ENCODE data around the gene USP6NL.

DNA sequence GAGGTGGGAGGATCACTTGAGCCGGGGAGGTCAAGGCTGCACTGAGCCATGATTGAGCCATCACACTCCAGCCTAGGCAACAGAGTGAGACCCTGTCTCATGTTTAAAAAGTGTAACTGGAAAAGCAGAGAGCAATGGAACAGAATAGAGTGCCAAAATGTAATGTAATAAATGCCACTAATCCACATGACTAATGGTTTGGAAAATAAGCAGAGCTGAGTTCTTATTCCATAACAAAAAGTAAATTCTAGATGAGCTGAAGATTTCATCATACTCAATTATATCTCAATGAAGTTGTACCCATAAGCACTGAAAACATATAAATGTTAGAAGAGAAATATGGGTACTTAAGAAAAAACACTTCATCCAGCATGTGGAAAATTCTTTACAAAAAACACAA is 132.6 kb downstream of the USP6NL start:
- TF ChIP-seq, protein P1, sequence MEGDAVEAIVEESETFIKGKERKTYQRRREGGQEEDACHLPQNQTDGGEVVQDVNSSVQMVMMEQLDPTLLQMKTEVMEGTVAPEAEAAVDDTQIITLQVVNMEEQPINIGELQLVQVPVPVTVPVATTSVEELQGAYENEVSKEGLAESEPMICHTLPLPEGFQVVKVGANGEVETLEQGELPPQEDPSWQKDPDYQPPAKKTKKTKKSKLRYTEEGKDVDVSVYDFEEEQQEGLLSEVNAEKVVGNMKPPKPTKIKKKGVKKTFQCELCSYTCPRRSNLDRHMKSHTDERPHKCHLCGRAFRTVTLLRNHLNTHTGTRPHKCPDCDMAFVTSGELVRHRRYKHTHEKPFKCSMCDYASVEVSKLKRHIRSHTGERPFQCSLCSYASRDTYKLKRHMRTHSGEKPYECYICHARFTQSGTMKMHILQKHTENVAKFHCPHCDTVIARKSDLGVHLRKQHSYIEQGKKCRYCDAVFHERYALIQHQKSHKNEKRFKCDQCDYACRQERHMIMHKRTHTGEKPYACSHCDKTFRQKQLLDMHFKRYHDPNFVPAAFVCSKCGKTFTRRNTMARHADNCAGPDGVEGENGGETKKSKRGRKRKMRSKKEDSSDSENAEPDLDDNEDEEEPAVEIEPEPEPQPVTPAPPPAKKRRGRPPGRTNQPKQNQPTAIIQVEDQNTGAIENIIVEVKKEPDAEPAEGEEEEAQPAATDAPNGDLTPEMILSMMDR (IDR thresholded peaks at IDR 0.05; ENCODE audit: insufficient read depth, low read length), result no peak
- TF ChIP-seq, protein P2, sequence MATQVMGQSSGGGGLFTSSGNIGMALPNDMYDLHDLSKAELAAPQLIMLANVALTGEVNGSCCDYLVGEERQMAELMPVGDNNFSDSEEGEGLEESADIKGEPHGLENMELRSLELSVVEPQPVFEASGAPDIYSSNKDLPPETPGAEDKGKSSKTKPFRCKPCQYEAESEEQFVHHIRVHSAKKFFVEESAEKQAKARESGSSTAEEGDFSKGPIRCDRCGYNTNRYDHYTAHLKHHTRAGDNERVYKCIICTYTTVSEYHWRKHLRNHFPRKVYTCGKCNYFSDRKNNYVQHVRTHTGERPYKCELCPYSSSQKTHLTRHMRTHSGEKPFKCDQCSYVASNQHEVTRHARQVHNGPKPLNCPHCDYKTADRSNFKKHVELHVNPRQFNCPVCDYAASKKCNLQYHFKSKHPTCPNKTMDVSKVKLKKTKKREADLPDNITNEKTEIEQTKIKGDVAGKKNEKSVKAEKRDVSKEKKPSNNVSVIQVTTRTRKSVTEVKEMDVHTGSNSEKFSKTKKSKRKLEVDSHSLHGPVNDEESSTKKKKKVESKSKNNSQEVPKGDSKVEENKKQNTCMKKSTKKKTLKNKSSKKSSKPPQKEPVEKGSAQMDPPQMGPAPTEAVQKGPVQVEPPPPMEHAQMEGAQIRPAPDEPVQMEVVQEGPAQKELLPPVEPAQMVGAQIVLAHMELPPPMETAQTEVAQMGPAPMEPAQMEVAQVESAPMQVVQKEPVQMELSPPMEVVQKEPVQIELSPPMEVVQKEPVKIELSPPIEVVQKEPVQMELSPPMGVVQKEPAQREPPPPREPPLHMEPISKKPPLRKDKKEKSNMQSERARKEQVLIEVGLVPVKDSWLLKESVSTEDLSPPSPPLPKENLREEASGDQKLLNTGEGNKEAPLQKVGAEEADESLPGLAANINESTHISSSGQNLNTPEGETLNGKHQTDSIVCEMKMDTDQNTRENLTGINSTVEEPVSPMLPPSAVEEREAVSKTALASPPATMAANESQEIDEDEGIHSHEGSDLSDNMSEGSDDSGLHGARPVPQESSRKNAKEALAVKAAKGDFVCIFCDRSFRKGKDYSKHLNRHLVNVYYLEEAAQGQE (IDR thresholded peaks at IDR 0.05; ENCODE audit: insufficient replicate concordance, low read depth), result no peak
- TF ChIP-seq POLR2AphosphoS5 (IDR thresholded peaks at IDR 0.05; ENCODE audit: low read depth), result no peak

Data from HL-60 (cell line).